Stimulated activated naive CD8-positive, alpha-beta T cell treated with anti-CD3 and anti-CD28 coated beads, Interleukin-15, amount 100 ng/mL, for 72 hours (primary cell): ENCODE data around the gene CUTC.

Source experiments
- ATAC-seq: fragments of 150-1000 bp; cut with Tn5 transposase; 2 replicates; pipeline ENCODE4 v1.10.0; 2021; ENCODE audit warnings: mild to moderate bottlenecking, moderate library complexity
- DNase-seq, 2 donors: peaks; one replicate each; pipeline ENCODE4 v3.0.0; 2021 to 2022
- H3K27ac Mint-ChIP-seq, 2 donors: one replicate each; pipeline ENCODE4 v1.8.0; 2022; ENCODE audit warnings: mild to moderate bottlenecking in 2 of 2, mixed read lengths in 2 of 2, moderate library complexity in 2 of 2
- H3K27me3 Mint-ChIP-seq: one replicate; pipeline ENCODE4 v1.8.0; 2022; ENCODE audit warnings: mixed read lengths
- H3K4me1 Mint-ChIP-seq: one replicate; pipeline ENCODE4 v1.8.0; 2022; ENCODE audit warnings: mild to moderate bottlenecking, mixed read lengths
- H3K4me3 Mint-ChIP-seq, 2 donors: one replicate each; pipeline ENCODE4 v1.8.0; 2022; ENCODE audit warnings: mild to moderate bottlenecking in 2 of 2, mixed read lengths in 2 of 2, moderate library complexity in 1 of 2
- H3K9me3 Mint-ChIP-seq, 2 donors: one replicate each; pipeline ENCODE4 v1.8.0; 2022; ENCODE audit warnings: mixed read lengths in 2 of 2

Gene CUTC

GRCh38 chr10:99787311-99787710 lies 55.3 kb downstream of the CUTC start:
- DNase-seq, result no peak
- ATAC-seq, result no peak
- no peak overlapping the region for H3K4me3 Mint-ChIP-seq

GRCh38 chr10:99787782-99788445 lies 55.9 kb downstream of the CUTC start:
- Mint-ChIP-seq H3K9me3 (no peaks in the 10 kb centered on the region), H3K4me3 (no peak overlapping the region), H3K27ac (peak overlapping the region in 1 of 2 donors; percentile 65), H3K27me3 (no peaks in the 10 kb centered on the region), H3K4me1 (no peaks in the 10 kb centered on the region)
- no peak for DNase-seq
- no peak for ATAC-seq

More at GRCh38 chr10:99787311-99787710, 55.3 kb downstream of the CUTC start:
- Mint-ChIP-seq H3K4me1 (no peaks in the 10 kb centered on the region), H3K27ac (peak overlapping the region in 1 of 2 donors; percentile 63), H3K9me3 (no peaks in the 10 kb centered on the region), H3K27me3 (no peaks in the 10 kb centered on the region)

GRCh38 chr10:99788598-99789256 lies 56.7 kb downstream of the CUTC start:
- Mint-ChIP-seq H3K9me3 (no peaks in the 10 kb centered on the region), H3K27ac (no peak overlapping the region), H3K27me3 (no peaks in the 10 kb centered on the region), H3K4me1 (no peaks in the 10 kb centered on the region), H3K4me3 (no peak overlapping the region)
- no peak for ATAC-seq
- DNase-seq, result no peak

- DNase-seq, result no peak
- peak overlapping the region in 1 of 2 donors; percentile 28 for H3K27ac Mint-ChIP-seq
- no peak for ATAC-seq
- no peaks in the 10 kb centered on the region for H3K4me1 Mint-ChIP-seq
- H3K9me3 Mint-ChIP-seq, result no peaks in the 10 kb centered on the region
- H3K27me3 Mint-ChIP-seq, result no peaks in the 10 kb centered on the region
- H3K4me3 Mint-ChIP-seq, result no peak overlapping the region
These were observed 59.8 kb downstream of the CUTC start for GRCh38 chr10:99791831-99792230.

- H3K27ac Mint-ChIP-seq, result no peak overlapping the region
- DNase-seq, result no peak
- H3K9me3 Mint-ChIP-seq, result no peaks in the 10 kb centered on the region
- no peak for ATAC-seq
- H3K27me3 Mint-ChIP-seq, result no peaks in the 10 kb centered on the region
- no peak overlapping the region for H3K4me3 Mint-ChIP-seq
- H3K4me1 Mint-ChIP-seq, result no peaks in the 10 kb centered on the region
These were observed 61.8 kb downstream of the CUTC start for GRCh38 chr10:99793819-99794218.

GRCh38 chr10:99796928-99797327 lies 64.9 kb downstream of the CUTC start:
- Mint-ChIP-seq H3K9me3 (no peaks in the 10 kb centered on the region), H3K27ac (no peak overlapping the region), H3K4me1 (no peaks in the 10 kb centered on the region), H3K4me3 (no peak overlapping the region), H3K27me3 (no peaks in the 10 kb centered on the region)
- DNase-seq (no peak), ATAC-seq (no peak)

- Mint-ChIP-seq H3K4me1 (no peaks in the 10 kb centered on the region), H3K4me3 (no peak overlapping the region), H3K9me3 (no peaks in the 10 kb centered on the region), H3K27me3 (no peaks in the 10 kb centered on the region), H3K27ac (no peak overlapping the region)
- no peak for ATAC-seq
- no peak for DNase-seq
These were observed 66.0 kb downstream of the CUTC start for GRCh38 chr10:99798031-99798430.

- ATAC-seq, result no peak
- Mint-ChIP-seq H3K27ac (no peak overlapping the region), H3K4me3 (no peak overlapping the region), H3K9me3 (no peaks in the 10 kb centered on the region), H3K27me3 (no peaks in the 10 kb centered on the region), H3K4me1 (no peaks in the 10 kb centered on the region)
- no peak for DNase-seq
These were observed 66.9 kb downstream of the CUTC start for GRCh38 chr10:99798920-99799319.

GRCh38 chr10:99799613-99800012 lies 67.6 kb downstream of the CUTC start:
- Mint-ChIP-seq H3K27me3 (no peaks in the 10 kb centered on the region), H3K9me3 (no peaks in the 10 kb centered on the region), H3K4me1 (no peaks in the 10 kb centered on the region), H3K27ac (no peak overlapping the region), H3K4me3 (no peak overlapping the region)
- DNase-seq (no peak), ATAC-seq (no peak)

GRCh38 chr10:99804471-99804870 lies 72.4 kb downstream of the CUTC start:
- no peak for DNase-seq
- Mint-ChIP-seq H3K9me3 (no peaks in the 10 kb centered on the region), H3K27me3 (no peaks in the 10 kb centered on the region), H3K4me3 (no peak overlapping the region), H3K4me1 (no peaks in the 10 kb centered on the region), H3K27ac (no peak overlapping the region)
- no peak for ATAC-seq

- no peak overlapping the region for H3K27ac Mint-ChIP-seq
- H3K4me1 Mint-ChIP-seq, result no peaks in the 10 kb centered on the region
These were observed 73.2 kb downstream of the CUTC start for GRCh38 chr10:99805190-99805589.

More at GRCh38 chr10:99805190-99805589, 73.2 kb downstream of the CUTC start:
- no peak for DNase-seq
- no peaks in the 10 kb centered on the region for H3K27me3 Mint-ChIP-seq
- no peaks in the 10 kb centered on the region for H3K9me3 Mint-ChIP-seq
- no peak for ATAC-seq
- H3K4me3 Mint-ChIP-seq, result no peak overlapping the region
